Liver (tissue), 9 donors: ENCODE results near the gene SORBS2. TPM values are rescaled to one million over a fixed set of nuclear protein-coding genes. Genes with fewer than 3 reads are reported as not detected.

Experiments
- DNase-seq: peaks from one replicate; pipeline ENCODE4 v3.0.0-alpha.2; 2017; ENCODE audit warnings: low spot score
- H3K27ac ChIP-seq, 2 donors: one replicate each; pipeline ENCODE4 v1.7.0; 2013; ENCODE audit warnings: inconsistent platforms in 2 of 2, low read length in 2 of 2, control low read depth in 1 of 2, low read depth in 1 of 2, mild to moderate bottlenecking in 1 of 2
- H3K27me3 ChIP-seq, 4 donors: one replicate each; pipeline versions ENCODE4 v1.6.1 to v1.7.0; 2013; ENCODE audit warnings: low read length in 3 of 4, inconsistent platforms in 1 of 4, mild to moderate bottlenecking in 1 of 4, moderate library complexity in 1 of 4; ENCODE audit not compliant: control insufficient read depth in 4 of 4, insufficient read depth in 4 of 4
- H3K36me3 ChIP-seq, 4 donors: one replicate each; pipeline versions ENCODE4 v1.6.1 to v1.7.0; 2013; ENCODE audit warnings: low read length in 3 of 4, mild to moderate bottlenecking in 3 of 4, low read depth in 1 of 4, moderate library complexity in 1 of 4; ENCODE audit not compliant: control insufficient read depth in 4 of 4, insufficient read depth in 3 of 4
- H3K4me1 ChIP-seq, 4 donors: one replicate each; pipeline versions ENCODE4 v1.6.1 to v1.7.0; 2013; ENCODE audit warnings: low read length in 3 of 4, mild to moderate bottlenecking in 3 of 4, moderate library complexity in 1 of 4; ENCODE audit not compliant: control insufficient read depth in 4 of 4, insufficient read depth in 4 of 4
- H3K4me3 ChIP-seq, 3 donors: one replicate each; pipeline versions ENCODE4 v1.6.1 to v1.7.0; 2013; ENCODE audit warnings: low read length in 3 of 3, control low read depth in 1 of 3, low read depth in 1 of 3, mild to moderate bottlenecking in 1 of 3
- H3K9ac ChIP-seq, 2 donors: one replicate each; pipeline ENCODE4 v1.7.0; 2013; ENCODE audit warnings: low read length in 2 of 2, mild to moderate bottlenecking in 2 of 2, moderate library complexity in 2 of 2, control low read depth in 1 of 2, low read depth in 1 of 2
- H3K9me3 ChIP-seq, 4 donors: one replicate each; pipeline versions ENCODE4 v1.6.1 to v1.7.0; 2013; ENCODE audit warnings: low read length in 3 of 4; ENCODE audit not compliant: control insufficient read depth in 4 of 4
- ATF3 ChIP-seq: IDR thresholded peaks from 2 replicates; pipeline ENCODE4 v1.6.1; 2016; ENCODE audit warnings: antibody characterized with exemption
- CTCF ChIP-seq: fragments of 150-350 bp; IDR thresholded peaks from 2 replicates; pipeline ENCODE4 v1.5.1; 2017; ENCODE audit warnings: improper control_type of control experiment, low read depth, low read length; ENCODE audit not compliant: missing input control
- EGR1 ChIP-seq, 2 donors: IDR thresholded peaks; 2 replicates each; pipeline ENCODE4 v1.6.1; 2016 to 2018; ENCODE audit warnings: antibody characterized with exemption in 2 of 2, low read depth in 2 of 2
- FOXA1 ChIP-seq: IDR thresholded peaks from 2 replicates; pipeline ENCODE4 v1.6.1; 2016; ENCODE audit warnings: antibody characterized with exemption
- FOXA2 ChIP-seq: IDR thresholded peaks from 2 replicates; pipeline ENCODE4 v1.6.1; 2016; ENCODE audit warnings: antibody characterized with exemption
- GABPA ChIP-seq, 2 donors: IDR thresholded peaks in 1 of 2; conservative IDR thresholded peaks in 1 of 2; 2 replicates each; pipeline ENCODE4 v1.6.1; 2016; ENCODE audit warnings: antibody characterized with exemption in 2 of 2, mild to moderate bottlenecking in 1 of 2, moderate library complexity in 1 of 2
- HNF4A ChIP-seq, 2 donors: conservative IDR thresholded peaks; 2 replicates each; pipeline ENCODE4 v1.6.1; 2016; ENCODE audit warnings: antibody characterized with exemption in 2 of 2, mild to moderate bottlenecking in 2 of 2
- HNF4G ChIP-seq: IDR thresholded peaks from 2 replicates; pipeline ENCODE4 v1.6.1; 2016; ENCODE audit warnings: antibody characterized with exemption
- JUND ChIP-seq, 2 donors: IDR thresholded peaks; 2 replicates each; pipeline ENCODE4 v1.6.1; 2016; ENCODE audit warnings: antibody characterized with exemption in 2 of 2
- MAX ChIP-seq: IDR thresholded peaks from 2 replicates; pipeline ENCODE4 v1.6.1; 2016; ENCODE audit warnings: antibody characterized with exemption
- NR2F2 ChIP-seq: IDR thresholded peaks from 2 replicates; pipeline ENCODE4 v1.6.1; 2016; ENCODE audit warnings: antibody characterized with exemption
- RAD21 ChIP-seq, 2 donors: IDR thresholded peaks; 2 replicates each; pipeline ENCODE4 v1.6.1; 2016; ENCODE audit warnings: antibody characterized with exemption in 2 of 2, mild to moderate bottlenecking in 2 of 2
- REST ChIP-seq: IDR thresholded peaks from 2 replicates; pipeline ENCODE4 v1.6.1; 2016; ENCODE audit warnings: antibody characterized with exemption, mild to moderate bottlenecking
- RXRA ChIP-seq, 2 donors: IDR thresholded peaks; 2 replicates each; pipeline ENCODE4 v1.6.1; 2017 to 2018; ENCODE audit warnings: antibody characterized with exemption in 2 of 2, mild to moderate bottlenecking in 1 of 2
- SP1 ChIP-seq: IDR thresholded peaks from 2 replicates; pipeline ENCODE4 v1.6.1; 2018; ENCODE audit warnings: antibody characterized with exemption, mild to moderate bottlenecking
- TAF1 ChIP-seq: conservative IDR thresholded peaks from 2 replicates; pipeline ENCODE4 v1.6.1; 2016; ENCODE audit warnings: antibody characterized with exemption, mild to moderate bottlenecking
- YY1 ChIP-seq: IDR thresholded peaks from 2 replicates; pipeline ENCODE4 v1.6.1; 2016; ENCODE audit warnings: antibody characterized with exemption, mild to moderate bottlenecking
- ZBTB33 ChIP-seq: IDR thresholded peaks from 2 replicates; pipeline ENCODE4 v1.6.1; 2016; ENCODE audit warnings: antibody characterized with exemption
- WGBS: extraction: QIAGEN DNeasy Blood & Tissue Kit; methylation state at CpG from one replicate; pipeline ENCODE4 v1.1.7; 2013; 5-methylcytosine and 5-hydroxymethylcytosine counted together
- polyA plus RNA-seq, 2 donors: library from polyadenylated mRNA; stranded (reverse) in 1 of 2; unstranded in 1 of 2; fragments of 200-250 nt in 1 of 2; fragments of >200 nt in 1 of 2; fragmentation: Nextera tagmentation in 1 of 2; extraction: Ambion mirVana in 1 of 2; gene quantifications; one replicate each; pipeline versions ENCODE4 v1.2.1 to v1.2.3, GENCODE V29; 2013 to 2015
- total RNA-seq, 2 donors: library from RNA; depleted of rRNA; stranded (reverse); fragments of >200 nt; gene quantifications; one replicate each; pipeline ENCODE4 v1.2.3, GENCODE V29; 2014
- donor health status: healthy.
- donor health status: healthy.
- donor health status: healthy.
- donor health status: healthy.
- donor health status: healthy.

Gene SORBS2
- total and polyA plus RNA-seq, 4 donors = 23.3 to 136 (median 59.6) TPM

- H3K27ac ChIP-seq = no peak overlapping the region
These were observed 139.8 kb downstream of the SORBS2 start for GRCh38 chr4:185672151-185672550.

More at GRCh38 chr4:185672151-185672550, 139.8 kb downstream of the SORBS2 start:
- WGBS = 15% methylated on average over 2 of the region's 2 CpGs
- Histone ChIP-seq H3K36me3 (peaks cover 2 to 40% (median 14%) of the 10 kb centered on the region in 4 donors), H3K4me1 (no peaks in the 10 kb centered on the region), H3K9me3 (no peaks in the 10 kb centered on the region), H3K27me3 (no peaks in the 10 kb centered on the region), H3K4me3 (no peak overlapping the region), H3K9ac (no peak overlapping the region)
- no peak for TF ChIP-seq MAX
- TF ChIP-seq ATF3 = no peak
- TF ChIP-seq RAD21 (IDR thresholded peaks at IDR 0.05) = no peak
- TF ChIP-seq SP1 = no peak
- no peak for TF ChIP-seq ZBTB33
- no peak for TF ChIP-seq GABPA (IDR thresholded peaks at IDR 0.05 in 1 of 2, conservative IDR thresholded peaks at IDR 0.05 in 1 of 2)
- TF ChIP-seq CTCF = no peak
- TF ChIP-seq FOXA1 = no peak
- TF ChIP-seq TAF1 = no peak
- TF ChIP-seq HNF4A (conservative IDR thresholded peaks at IDR 0.05) = no peak
- TF ChIP-seq NR2F2 = no peak
- no peak for TF ChIP-seq YY1
- TF ChIP-seq RXRA (IDR thresholded peaks at IDR 0.05) = no peak
- TF ChIP-seq FOXA2 = no peak
- no peak for TF ChIP-seq REST
- TF ChIP-seq EGR1 (IDR thresholded peaks at IDR 0.05; ENCODE audit: low read depth in 2 of 2) = no peak
- TF ChIP-seq HNF4G = no peak
- no peak for TF ChIP-seq JUND (IDR thresholded peaks at IDR 0.05)
- no peak for DNase-seq
